ENCODE measurements around the gene ALG3. TPM values are rescaled to one million over a fixed set of nuclear protein-coding genes. Genes with fewer than 3 reads are reported as not detected.

Gene ALG3
- total RNA-seq, 2 experiments from 2014 or later, result 31.6 to 34.1 TPM

GRCh38 chr3:184239708-184240107 lies 9.1 kb downstream of the ALG3 start:
- CTCF ChIA-PET, result interaction anchor here (0.8 to 6.0 kb wide), 2 partner anchors 11 to 12 kb away, joined by 4 to 50 read pairs; partner anchors contain the start of gene VWA5B2
- Mint-ChIP-seq H3K4me3 (no peak overlapping the region), H3K9me3 (no peaks in the 10 kb centered on the region), H3K27me3 (no peaks in the 10 kb centered on the region), H3K27ac (no peak overlapping the region), H3K36me3 (peaks cover 15% of the 10 kb centered on the region), H3K4me1 (ENCODE audit: low read depth) (no peaks in the 10 kb centered on the region)
- POLR2A ChIA-PET, result interaction anchor here (0.6 to 1.5 kb wide), 2 partner anchors 9 to 782 kb away, joined by 3 to 6 read pairs; no protein-coding TSS in a partner anchor
- no peak for DNase-seq
- intact Hi-C loops (cut with micrococcal nuclease), result no loop called here

- POLR2A ChIA-PET, result interaction anchor here (0.6 kb wide), 1 partner anchor 781 kb away, joined by 3 read pairs; no protein-coding TSS in a partner anchor
- DNase-seq, result no peak
- peaks cover 15% of the 10 kb centered on the region for H3K36me3 Mint-ChIP-seq
- no peaks in the 10 kb centered on the region for H3K9me3 Mint-ChIP-seq
- CTCF ChIA-PET, result interaction anchor here (6.0 kb wide), 1 partner anchor 11 kb away, joined by 50 read pairs; the partner anchor contains the start of gene VWA5B2
- no peak overlapping the region for H3K27ac Mint-ChIP-seq
- no peaks in the 10 kb centered on the region for H3K27me3 Mint-ChIP-seq
- H3K4me3 Mint-ChIP-seq, result no peak overlapping the region
- intact Hi-C loops (cut with micrococcal nuclease), result no loop called here
- no peaks in the 10 kb centered on the region for H3K4me1 Mint-ChIP-seq (ENCODE audit: low read depth)
Measured at GRCh38 chr3:184239221-184239620, 9.5 kb downstream of the ALG3 start.

- H3K27me3 Mint-ChIP-seq, result no peaks in the 10 kb centered on the region
- no peaks in the 10 kb centered on the region for H3K9me3 Mint-ChIP-seq
- POLR2A ChIA-PET, result no interaction called here
- H3K4me1 Mint-ChIP-seq (ENCODE audit: low read depth), result no peaks in the 10 kb centered on the region
- no peak for DNase-seq
- no peak overlapping the region for H3K4me3 Mint-ChIP-seq
- peaks cover 9% of the 10 kb centered on the region for H3K36me3 Mint-ChIP-seq
- CTCF ChIA-PET, result interaction anchor here (0.8 to 6.0 kb wide), 3 partner anchors 11 to 14 kb away, joined by 3 to 50 read pairs (median 5); partner anchors contain the start of genes EEF1AKMT4 and VWA5B2
- H3K27ac Mint-ChIP-seq, result no peak overlapping the region
- intact Hi-C loops (cut with micrococcal nuclease), result no loop called here
Measured at GRCh38 chr3:184238246-184238818, 10.4 kb downstream of the ALG3 start.

GRCh38 chr3:184237807-184238206 lies 11.0 kb downstream of the ALG3 start:
- H3K27me3 Mint-ChIP-seq, result peaks cover 3% of the 10 kb centered on the region
- intact Hi-C loops (cut with micrococcal nuclease), result no loop called here
- no peaks in the 10 kb centered on the region for H3K4me1 Mint-ChIP-seq (ENCODE audit: low read depth)
- POLR2A ChIA-PET, result no interaction called here
- no peak overlapping the region for H3K4me3 Mint-ChIP-seq
- no peak overlapping the region for H3K27ac Mint-ChIP-seq
- H3K9me3 Mint-ChIP-seq, result no peaks in the 10 kb centered on the region
- H3K36me3 Mint-ChIP-seq, result peaks cover 5% of the 10 kb centered on the region
- CTCF ChIA-PET, result interaction anchor here (0.8 to 6.0 kb wide), 3 partner anchors 10 to 13 kb away, joined by 3 to 50 read pairs (median 5); partner anchors contain the start of genes EEF1AKMT4 and VWA5B2
- no peak for DNase-seq

GRCh38 chr3:184237211-184237610 lies 11.6 kb downstream of the ALG3 start:
- Mint-ChIP-seq H3K27me3 (peaks cover 8% of the 10 kb centered on the region), H3K27ac (no peak overlapping the region), H3K36me3 (peaks cover under 1% of the 10 kb centered on the region), H3K4me1 (ENCODE audit: low read depth) (no peaks in the 10 kb centered on the region), H3K9me3 (no peaks in the 10 kb centered on the region), H3K4me3 (no peak overlapping the region)
- intact Hi-C loops (cut with micrococcal nuclease), result no loop called here
- CTCF ChIA-PET, result interaction anchor here (0.9 to 6.0 kb wide), 5 partner anchors 9 to 342 kb away, joined by 3 to 50 read pairs (median 4); partner anchors contain the start of genes EEF1AKMT4 and VWA5B2
- POLR2A ChIA-PET, result no interaction called here
- DNase-seq, result no peak

- peaks cover 13% of the 10 kb centered on the region for H3K27me3 Mint-ChIP-seq
- intact Hi-C loops (cut with micrococcal nuclease), result no loop called here
- DNase-seq, result no peak
- H3K4me1 Mint-ChIP-seq (ENCODE audit: low read depth), result no peaks in the 10 kb centered on the region
- H3K9me3 Mint-ChIP-seq, result no peaks in the 10 kb centered on the region
- ChIA-PET POLR2A (no interaction called here), CTCF (interaction anchor here (0.9 to 6.0 kb wide), 4 partner anchors 9 to 341 kb away, joined by 3 to 50 read pairs (median 4); partner anchors contain the start of genes EEF1AKMT4 and VWA5B2)
- no peak overlapping the region for H3K27ac Mint-ChIP-seq
- no peak overlapping the region for H3K4me3 Mint-ChIP-seq
- no peaks in the 10 kb centered on the region for H3K36me3 Mint-ChIP-seq
Measured at GRCh38 chr3:184236636-184237035, 12.1 kb downstream of the ALG3 start.

- intact Hi-C loops (cut with micrococcal nuclease), result no loop called here
- DNase-seq, result no peak
- POLR2A ChIA-PET, result no interaction called here
- H3K9me3 Mint-ChIP-seq, result no peaks in the 10 kb centered on the region
- no peaks in the 10 kb centered on the region for H3K36me3 Mint-ChIP-seq
- H3K27me3 Mint-ChIP-seq, result peaks cover 20% of the 10 kb centered on the region
- H3K27ac Mint-ChIP-seq, result no peak overlapping the region
- CTCF ChIA-PET, result interaction anchor here (1.0 to 6.0 kb wide), 3 partner anchors 8 to 53 kb away, joined by 3 to 50 read pairs (median 4); partner anchors contain the start of genes EEF1AKMT4 and VWA5B2
- H3K4me3 Mint-ChIP-seq, result no peak overlapping the region
- peaks cover 4% of the 10 kb centered on the region for H3K4me1 Mint-ChIP-seq (ENCODE audit: low read depth)
Measured at GRCh38 chr3:184236033-184236410, 12.7 kb downstream of the ALG3 start.

GRCh38 chr3:184235381-184236032 lies 13.3 kb downstream of the ALG3 start:
- Mint-ChIP-seq H3K36me3 (no peaks in the 10 kb centered on the region), H3K27me3 (peaks cover 22% of the 10 kb centered on the region), H3K9me3 (no peaks in the 10 kb centered on the region), H3K4me3 (no peak overlapping the region), H3K4me1 (ENCODE audit: low read depth) (peaks cover 6% of the 10 kb centered on the region), H3K27ac (no peak overlapping the region)
- CTCF ChIA-PET, result interaction anchor here (1.3 to 6.0 kb wide), 2 partner anchors 8 to 14 kb away, joined by 4 to 50 read pairs; partner anchors contain the start of genes EEF1AKMT4 and VWA5B2
- POLR2A ChIA-PET, result no interaction called here
- intact Hi-C loops (cut with micrococcal nuclease), result no loop called here
- DNase-seq, result no peak

- CTCF ChIA-PET, result no interaction called here
Measured at GRCh38 chr3:184234671-184235380, 13.9 kb downstream of the ALG3 start.

GRCh38 chr3:184234224-184234623 lies 14.5 kb downstream of the ALG3 start:
- no peak for DNase-seq
- Mint-ChIP-seq H3K27me3 (peaks cover 22% of the 10 kb centered on the region), H3K36me3 (no peaks in the 10 kb centered on the region), H3K4me1 (ENCODE audit: low read depth) (peaks cover 6% of the 10 kb centered on the region), H3K9me3 (no peaks in the 10 kb centered on the region), H3K4me3 (no peak overlapping the region), H3K27ac (no peak overlapping the region)
- intact Hi-C loops (cut with micrococcal nuclease), result no loop called here
- POLR2A ChIA-PET, result no interaction called here
- CTCF ChIA-PET, result no interaction called here

More at GRCh38 chr3:184234671-184235380, 13.9 kb downstream of the ALG3 start:
- no peaks in the 10 kb centered on the region for H3K9me3 Mint-ChIP-seq
- intact Hi-C loops (cut with micrococcal nuclease), result no loop called here
- no peak overlapping the region for H3K27ac Mint-ChIP-seq
- POLR2A ChIA-PET, result no interaction called here
- no peaks in the 10 kb centered on the region for H3K36me3 Mint-ChIP-seq
- no peak overlapping the region for H3K4me3 Mint-ChIP-seq
- H3K4me1 Mint-ChIP-seq (ENCODE audit: low read depth), result peaks cover 6% of the 10 kb centered on the region
- DNase-seq, result no peak
- peaks cover 22% of the 10 kb centered on the region for H3K27me3 Mint-ChIP-seq

GRCh38 chr3:184233127-184233843 lies 15.5 kb downstream of the ALG3 start:
- no peak for DNase-seq
- Mint-ChIP-seq H3K4me1 (ENCODE audit: low read depth) (peaks cover 9% of the 10 kb centered on the region), H3K27me3 (peaks cover 29% of the 10 kb centered on the region), H3K9me3 (no peaks in the 10 kb centered on the region), H3K4me3 (no peak overlapping the region), H3K27ac (no peak overlapping the region), H3K36me3 (no peaks in the 10 kb centered on the region)
- intact Hi-C loops (cut with micrococcal nuclease), result no loop called here
- ChIA-PET CTCF (interaction anchor here (0.8 to 2.9 kb wide), 2 partner anchors 13 to 56 kb away, joined by 3 to 7 read pairs; no protein-coding TSS in a partner anchor), POLR2A (no interaction called here)
